ENCODE measurements around the gene AHI1. TPM values are rescaled to one million over a fixed set of nuclear protein-coding genes. Genes with fewer than 3 reads are reported as not detected.

Gene AHI1
- total RNA-seq, 4 donors from 2014 or later: 30.8 to 57.6 (median 38.0) TPM

- H3K4me3 ChIP-seq: no peak overlapping the region
- H3K27ac ChIP-seq: no peak overlapping the region
- no peak for DNase-seq (ENCODE audit: low spot score in 2 of 2)
- no peaks in the 10 kb centered on the region for H3K4me1 ChIP-seq
- 85 to 88% methylated on average over 3 of the region's 3 CpGs for WGBS, 2 donors
- no peaks in the 10 kb centered on the region for H3K9me3 ChIP-seq
- no peaks in the 10 kb centered on the region for H3K27me3 ChIP-seq
- no peak for TF ChIP-seq EP300 (IDR thresholded peaks at IDR 0.05)
- no peak for TF ChIP-seq CTCF (IDR thresholded peaks at IDR 0.05)
- TF ChIP-seq POLR2A (IDR thresholded peaks at IDR 0.05): no peak
- peaks cover 0 to 13% (median 0%) of the 10 kb centered on the region in 3 donors for H3K36me3 ChIP-seq
These were observed 113.8 kb downstream of the AHI1 start for GRCh38 chr6:135383766-135384165.

DNA sequence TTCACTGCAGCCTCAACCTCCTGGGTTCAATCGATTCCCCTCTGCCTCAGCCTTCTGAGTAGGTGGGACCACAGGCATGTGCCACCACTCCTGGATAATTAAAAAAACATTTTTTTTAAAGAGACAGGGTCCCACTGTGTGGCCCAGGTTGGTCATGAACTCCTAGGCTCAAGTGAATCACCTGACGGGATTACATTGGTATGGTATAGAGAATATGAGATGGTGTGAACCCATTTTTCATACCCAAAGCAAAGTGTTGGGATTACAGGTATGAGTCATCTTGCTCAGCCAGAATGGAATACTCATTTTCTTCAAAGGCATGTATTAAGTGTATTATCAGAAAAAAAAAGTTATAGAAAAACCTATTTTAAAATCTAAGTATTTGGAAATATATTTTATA lies 114.2 kb downstream of the AHI1 start:
- Histone ChIP-seq H3K4me1 (no peaks in the 10 kb centered on the region), H3K27me3 (no peaks in the 10 kb centered on the region), H3K4me3 (no peak overlapping the region), H3K9me3 (no peaks in the 10 kb centered on the region), H3K36me3 (peaks cover 0 to 9% (median 0%) of the 10 kb centered on the region in 3 donors), H3K27ac (no peak overlapping the region)
- DNase-seq (ENCODE audit: low spot score in 2 of 2): no peak
- 88 to 93% methylated on average over 2 of the region's 2 CpGs for WGBS, 2 donors
- no peak for TF ChIP-seq EP300 (IDR thresholded peaks at IDR 0.05)
- TF ChIP-seq CTCF (IDR thresholded peaks at IDR 0.05): no peak
- TF ChIP-seq POLR2A (IDR thresholded peaks at IDR 0.05): no peak

DNA sequence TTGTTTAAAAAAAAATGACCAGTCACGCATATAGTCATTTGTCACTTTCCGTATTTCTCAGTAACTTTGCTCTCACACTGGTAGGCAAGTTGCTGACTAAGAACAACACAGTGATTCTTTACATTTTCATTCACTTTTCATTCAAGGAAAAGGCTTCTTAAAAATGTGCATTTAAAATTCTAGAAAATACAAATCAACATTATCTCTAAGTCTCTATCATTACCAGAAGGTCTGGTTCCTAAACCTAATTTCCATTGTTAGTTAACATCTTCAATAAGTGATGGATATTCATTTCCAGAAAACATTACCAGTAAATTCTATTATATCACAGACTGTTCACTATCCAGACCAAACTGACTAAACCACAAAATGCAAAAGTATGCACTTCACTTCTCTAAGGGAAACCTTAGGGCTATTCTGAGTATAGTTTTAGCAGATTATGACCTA lies 115.3 kb downstream of the AHI1 start:
- Histone ChIP-seq H3K27ac (no peak overlapping the region), H3K9me3 (no peaks in the 10 kb centered on the region), H3K4me1 (no peaks in the 10 kb centered on the region), H3K36me3 (peaks cover 0 to 6% (median 0%) of the 10 kb centered on the region in 3 donors), H3K27me3 (no peaks in the 10 kb centered on the region), H3K4me3 (no peak overlapping the region)
- no peak for DNase-seq (ENCODE audit: low spot score in 2 of 2)
- WGBS, 2 donors: 41 to 45% methylated on average over 2 of the region's 2 CpGs
- TF ChIP-seq CTCF (IDR thresholded peaks at IDR 0.05) (no peak), EP300 (IDR thresholded peaks at IDR 0.05) (no peak), POLR2A (IDR thresholded peaks at IDR 0.05) (no peak)

- TF ChIP-seq CTCF (IDR thresholded peaks at IDR 0.05) (no peak), EP300 (IDR thresholded peaks at IDR 0.05) (no peak), POLR2A (IDR thresholded peaks at IDR 0.05) (no peak)
- H3K9me3 ChIP-seq: no peaks in the 10 kb centered on the region
- no peak overlapping the region for H3K27ac ChIP-seq
- no peak overlapping the region for H3K4me3 ChIP-seq
- DNase-seq (ENCODE audit: low spot score in 2 of 2): no peak
- H3K27me3 ChIP-seq: no peaks in the 10 kb centered on the region
- H3K36me3 ChIP-seq: no peaks in the 10 kb centered on the region
- H3K4me1 ChIP-seq: no peaks in the 10 kb centered on the region
These were observed 116.7 kb downstream of the AHI1 start for GRCh38 chr6:135380793-135381192.

GRCh38 chr6:135379647-135380046 lies 117.9 kb downstream of the AHI1 start:
- Histone ChIP-seq H3K4me1 (no peaks in the 10 kb centered on the region), H3K27ac (no peak overlapping the region), H3K27me3 (no peaks in the 10 kb centered on the region), H3K4me3 (no peak overlapping the region), H3K36me3 (no peaks in the 10 kb centered on the region), H3K9me3 (no peaks in the 10 kb centered on the region)
- TF ChIP-seq POLR2A (IDR thresholded peaks at IDR 0.05): no peak
- TF ChIP-seq CTCF (IDR thresholded peaks at IDR 0.05): no peak
- TF ChIP-seq EP300 (IDR thresholded peaks at IDR 0.05): no peak
- DNase-seq (ENCODE audit: low spot score in 2 of 2): no peak

All from tibial nerve (tissue), 4 donors.